Liver (tissue), 9 donors: Measurements from ENCODE around the gene ZNF318. TPM values are rescaled to one million over a fixed set of nuclear protein-coding genes. Genes with fewer than 3 reads are reported as not detected.

Experiments used
- DNase-seq: peaks from one replicate; pipeline ENCODE4 v3.0.0-alpha.2; 2017; ENCODE audit warnings: low spot score
- H3K27ac ChIP-seq, 2 donors: one replicate each; pipeline ENCODE4 v1.7.0; 2013; ENCODE audit warnings: inconsistent platforms in 2 of 2, low read length in 2 of 2, control low read depth in 1 of 2, low read depth in 1 of 2, mild to moderate bottlenecking in 1 of 2
- H3K27me3 ChIP-seq, 4 donors: one replicate each; pipeline versions ENCODE4 v1.6.1 to v1.7.0; 2013; ENCODE audit warnings: low read length in 3 of 4, inconsistent platforms in 1 of 4, mild to moderate bottlenecking in 1 of 4, moderate library complexity in 1 of 4; ENCODE audit not compliant: control insufficient read depth in 4 of 4, insufficient read depth in 4 of 4
- H3K36me3 ChIP-seq, 4 donors: one replicate each; pipeline versions ENCODE4 v1.6.1 to v1.7.0; 2013; ENCODE audit warnings: low read length in 3 of 4, mild to moderate bottlenecking in 3 of 4, low read depth in 1 of 4, moderate library complexity in 1 of 4; ENCODE audit not compliant: control insufficient read depth in 4 of 4, insufficient read depth in 3 of 4
- H3K4me1 ChIP-seq, 4 donors: one replicate each; pipeline versions ENCODE4 v1.6.1 to v1.7.0; 2013; ENCODE audit warnings: low read length in 3 of 4, mild to moderate bottlenecking in 3 of 4, moderate library complexity in 1 of 4; ENCODE audit not compliant: control insufficient read depth in 4 of 4, insufficient read depth in 4 of 4
- H3K4me3 ChIP-seq, 3 donors: one replicate each; pipeline versions ENCODE4 v1.6.1 to v1.7.0; 2013; ENCODE audit warnings: low read length in 3 of 3, control low read depth in 1 of 3, low read depth in 1 of 3, mild to moderate bottlenecking in 1 of 3
- H3K9ac ChIP-seq, 2 donors: one replicate each; pipeline ENCODE4 v1.7.0; 2013; ENCODE audit warnings: low read length in 2 of 2, mild to moderate bottlenecking in 2 of 2, moderate library complexity in 2 of 2, control low read depth in 1 of 2, low read depth in 1 of 2
- H3K9me3 ChIP-seq, 4 donors: one replicate each; pipeline versions ENCODE4 v1.6.1 to v1.7.0; 2013; ENCODE audit warnings: low read length in 3 of 4; ENCODE audit not compliant: control insufficient read depth in 4 of 4
- EGR1 ChIP-seq, 2 donors: IDR thresholded peaks; 2 replicates each; pipeline ENCODE4 v1.6.1; 2016 to 2018; ENCODE audit warnings: antibody characterized with exemption in 2 of 2, low read depth in 2 of 2
- FOXA1 ChIP-seq: IDR thresholded peaks from 2 replicates; pipeline ENCODE4 v1.6.1; 2016; ENCODE audit warnings: antibody characterized with exemption
- GABPA ChIP-seq, 2 donors: IDR thresholded peaks in 1 of 2; conservative IDR thresholded peaks in 1 of 2; 2 replicates each; pipeline ENCODE4 v1.6.1; 2016; ENCODE audit warnings: antibody characterized with exemption in 2 of 2, mild to moderate bottlenecking in 1 of 2, moderate library complexity in 1 of 2
- HNF4A ChIP-seq, 2 donors: conservative IDR thresholded peaks; 2 replicates each; pipeline ENCODE4 v1.6.1; 2016; ENCODE audit warnings: antibody characterized with exemption in 2 of 2, mild to moderate bottlenecking in 2 of 2
- HNF4G ChIP-seq: IDR thresholded peaks from 2 replicates; pipeline ENCODE4 v1.6.1; 2016; ENCODE audit warnings: antibody characterized with exemption
- JUND ChIP-seq, 2 donors: IDR thresholded peaks; 2 replicates each; pipeline ENCODE4 v1.6.1; 2016; ENCODE audit warnings: antibody characterized with exemption in 2 of 2
- NR2F2 ChIP-seq: IDR thresholded peaks from 2 replicates; pipeline ENCODE4 v1.6.1; 2016; ENCODE audit warnings: antibody characterized with exemption
- RAD21 ChIP-seq, 2 donors: IDR thresholded peaks; 2 replicates each; pipeline ENCODE4 v1.6.1; 2016; ENCODE audit warnings: antibody characterized with exemption in 2 of 2, mild to moderate bottlenecking in 2 of 2
- RXRA ChIP-seq, 2 donors: IDR thresholded peaks; 2 replicates each; pipeline ENCODE4 v1.6.1; 2017 to 2018; ENCODE audit warnings: antibody characterized with exemption in 2 of 2, mild to moderate bottlenecking in 1 of 2
- SP1 ChIP-seq: IDR thresholded peaks from 2 replicates; pipeline ENCODE4 v1.6.1; 2018; ENCODE audit warnings: antibody characterized with exemption, mild to moderate bottlenecking
- TAF1 ChIP-seq: conservative IDR thresholded peaks from 2 replicates; pipeline ENCODE4 v1.6.1; 2016; ENCODE audit warnings: antibody characterized with exemption, mild to moderate bottlenecking
- YY1 ChIP-seq: IDR thresholded peaks from 2 replicates; pipeline ENCODE4 v1.6.1; 2016; ENCODE audit warnings: antibody characterized with exemption, mild to moderate bottlenecking
- WGBS: extraction: QIAGEN DNeasy Blood & Tissue Kit; methylation state at CpG from one replicate; pipeline ENCODE4 v1.1.7; 2013; 5-methylcytosine and 5-hydroxymethylcytosine counted together
- polyA plus RNA-seq, 2 donors: library from polyadenylated mRNA; stranded (reverse) in 1 of 2; unstranded in 1 of 2; fragments of 200-250 nt in 1 of 2; fragments of >200 nt in 1 of 2; fragmentation: Nextera tagmentation in 1 of 2; extraction: Ambion mirVana in 1 of 2; gene quantifications; one replicate each; pipeline versions ENCODE4 v1.2.1 to v1.2.3, GENCODE V29; 2013 to 2015
- total RNA-seq, 2 donors: library from RNA; depleted of rRNA; stranded (reverse); fragments of >200 nt; gene quantifications; one replicate each; pipeline ENCODE4 v1.2.3, GENCODE V29; 2014
- TF ChIP-seq, protein P1 (sequence below): IDR thresholded peaks from 2 replicates; pipeline ENCODE4 v1.6.1; 2016; ENCODE audit warnings: antibody characterized with exemption
- TF ChIP-seq, protein P2 (sequence below): IDR thresholded peaks from 2 replicates; pipeline ENCODE4 v1.6.1; 2016; ENCODE audit warnings: antibody characterized with exemption
- TF ChIP-seq, protein P3 (sequence below): fragments of 150-350 bp; IDR thresholded peaks from 2 replicates; pipeline ENCODE4 v1.5.1; 2017; ENCODE audit warnings: improper control_type of control experiment, low read depth, low read length; ENCODE audit not compliant: missing input control
- TF ChIP-seq, protein P4 (sequence below): IDR thresholded peaks from 2 replicates; pipeline ENCODE4 v1.6.1; 2016; ENCODE audit warnings: antibody characterized with exemption, mild to moderate bottlenecking
- donor health status: healthy.
- donor health status: healthy.
- donor health status: healthy.
- donor health status: healthy.
- donor health status: healthy.

The ZNF318 gene
- total and polyA plus RNA-seq, 4 donors = 3.6 to 9.1 (median 4.2) TPM

DNA sequence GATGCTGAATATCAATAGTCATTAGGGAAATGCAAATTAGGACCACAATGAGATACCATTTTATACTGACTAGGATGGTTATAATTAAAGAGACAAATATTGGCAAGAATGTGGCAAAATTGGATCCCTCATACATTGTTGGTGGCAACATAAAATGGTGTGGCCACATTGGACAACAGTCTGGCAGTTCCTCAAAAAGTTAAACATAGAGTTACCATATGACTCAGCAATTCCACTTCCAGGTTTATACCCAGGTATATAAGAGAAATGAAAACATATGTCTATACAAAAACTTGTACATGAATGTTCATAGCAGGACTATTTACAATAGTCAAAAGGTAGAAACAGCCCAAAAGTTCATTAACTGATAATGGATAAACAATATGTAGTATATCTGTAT is 58.8 kb downstream of the ZNF318 start:
- H3K36me3 ChIP-seq = no peaks in the 10 kb centered on the region
- no peak for DNase-seq
- peaks cover 4 to 20% (median 11%) of the 10 kb centered on the region in 4 donors for H3K4me1 ChIP-seq
- H3K4me3 ChIP-seq = no peak overlapping the region
- TF ChIP-seq JUND (IDR thresholded peaks at IDR 0.05) (no peak), EGR1 (IDR thresholded peaks at IDR 0.05; ENCODE audit: low read depth in 2 of 2) (no peak), RXRA (IDR thresholded peaks at IDR 0.05) (no peak), RAD21 (IDR thresholded peaks at IDR 0.05) (no peak), HNF4A (conservative IDR thresholded peaks at IDR 0.05) (no peak), FOXA1 (no peak), TAF1 (no peak), HNF4G (no peak), SP1 (no peak)
- TF ChIP-seq, protein P1, sequence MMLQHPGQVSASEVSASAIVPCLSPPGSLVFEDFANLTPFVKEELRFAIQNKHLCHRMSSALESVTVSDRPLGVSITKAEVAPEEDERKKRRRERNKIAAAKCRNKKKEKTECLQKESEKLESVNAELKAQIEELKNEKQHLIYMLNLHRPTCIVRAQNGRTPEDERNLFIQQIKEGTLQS = no peak
- TF ChIP-seq, protein P2, sequence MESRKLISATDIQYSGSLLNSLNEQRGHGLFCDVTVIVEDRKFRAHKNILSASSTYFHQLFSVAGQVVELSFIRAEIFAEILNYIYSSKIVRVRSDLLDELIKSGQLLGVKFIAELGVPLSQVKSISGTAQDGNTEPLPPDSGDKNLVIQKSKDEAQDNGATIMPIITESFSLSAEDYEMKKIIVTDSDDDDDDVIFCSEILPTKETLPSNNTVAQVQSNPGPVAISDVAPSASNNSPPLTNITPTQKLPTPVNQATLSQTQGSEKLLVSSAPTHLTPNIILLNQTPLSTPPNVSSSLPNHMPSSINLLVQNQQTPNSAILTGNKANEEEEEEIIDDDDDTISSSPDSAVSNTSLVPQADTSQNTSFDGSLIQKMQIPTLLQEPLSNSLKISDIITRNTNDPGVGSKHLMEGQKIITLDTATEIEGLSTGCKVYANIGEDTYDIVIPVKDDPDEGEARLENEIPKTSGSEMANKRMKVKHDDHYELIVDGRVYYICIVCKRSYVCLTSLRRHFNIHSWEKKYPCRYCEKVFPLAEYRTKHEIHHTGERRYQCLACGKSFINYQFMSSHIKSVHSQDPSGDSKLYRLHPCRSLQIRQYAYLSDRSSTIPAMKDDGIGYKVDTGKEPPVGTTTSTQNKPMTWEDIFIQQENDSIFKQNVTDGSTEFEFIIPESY = no peak
- H3K9ac ChIP-seq = no peak overlapping the region
- no peaks in the 10 kb centered on the region for H3K9me3 ChIP-seq
- no peaks in the 10 kb centered on the region for H3K27me3 ChIP-seq
- no peak overlapping the region for H3K27ac ChIP-seq

DNA sequence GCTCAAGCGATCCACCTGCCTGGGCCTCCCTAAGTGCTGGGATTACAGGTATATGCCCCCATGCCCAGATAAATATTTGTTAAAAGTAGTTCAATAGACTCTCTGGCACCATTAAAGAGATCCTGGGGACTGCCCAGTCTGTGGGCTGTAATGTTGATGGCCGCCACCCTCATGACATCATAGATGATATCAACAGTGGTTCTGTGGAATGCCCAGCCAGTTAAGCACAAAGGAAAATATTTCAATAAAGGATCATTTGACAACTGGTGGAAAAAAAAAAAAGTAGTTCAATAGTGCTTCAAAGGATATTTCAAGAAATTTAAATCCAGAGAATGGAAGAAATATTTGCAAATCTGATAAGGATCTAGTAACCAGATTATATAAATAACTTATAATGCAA is 59.3 kb downstream of the ZNF318 start:
- no peak overlapping the region for H3K4me3 ChIP-seq
- peaks cover 4 to 20% (median 11%) of the 10 kb centered on the region in 4 donors for H3K4me1 ChIP-seq
- DNase-seq = no peak
- TF ChIP-seq, protein P1 = no peak
- no peak for TF ChIP-seq TAF1
- no peak for TF ChIP-seq NR2F2
- TF ChIP-seq, protein P2 = no peak
- TF ChIP-seq, protein P3, sequence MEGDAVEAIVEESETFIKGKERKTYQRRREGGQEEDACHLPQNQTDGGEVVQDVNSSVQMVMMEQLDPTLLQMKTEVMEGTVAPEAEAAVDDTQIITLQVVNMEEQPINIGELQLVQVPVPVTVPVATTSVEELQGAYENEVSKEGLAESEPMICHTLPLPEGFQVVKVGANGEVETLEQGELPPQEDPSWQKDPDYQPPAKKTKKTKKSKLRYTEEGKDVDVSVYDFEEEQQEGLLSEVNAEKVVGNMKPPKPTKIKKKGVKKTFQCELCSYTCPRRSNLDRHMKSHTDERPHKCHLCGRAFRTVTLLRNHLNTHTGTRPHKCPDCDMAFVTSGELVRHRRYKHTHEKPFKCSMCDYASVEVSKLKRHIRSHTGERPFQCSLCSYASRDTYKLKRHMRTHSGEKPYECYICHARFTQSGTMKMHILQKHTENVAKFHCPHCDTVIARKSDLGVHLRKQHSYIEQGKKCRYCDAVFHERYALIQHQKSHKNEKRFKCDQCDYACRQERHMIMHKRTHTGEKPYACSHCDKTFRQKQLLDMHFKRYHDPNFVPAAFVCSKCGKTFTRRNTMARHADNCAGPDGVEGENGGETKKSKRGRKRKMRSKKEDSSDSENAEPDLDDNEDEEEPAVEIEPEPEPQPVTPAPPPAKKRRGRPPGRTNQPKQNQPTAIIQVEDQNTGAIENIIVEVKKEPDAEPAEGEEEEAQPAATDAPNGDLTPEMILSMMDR = no peak
- TF ChIP-seq FOXA1 = no peak
- no peak for TF ChIP-seq JUND (IDR thresholded peaks at IDR 0.05)
- TF ChIP-seq, protein P4, sequence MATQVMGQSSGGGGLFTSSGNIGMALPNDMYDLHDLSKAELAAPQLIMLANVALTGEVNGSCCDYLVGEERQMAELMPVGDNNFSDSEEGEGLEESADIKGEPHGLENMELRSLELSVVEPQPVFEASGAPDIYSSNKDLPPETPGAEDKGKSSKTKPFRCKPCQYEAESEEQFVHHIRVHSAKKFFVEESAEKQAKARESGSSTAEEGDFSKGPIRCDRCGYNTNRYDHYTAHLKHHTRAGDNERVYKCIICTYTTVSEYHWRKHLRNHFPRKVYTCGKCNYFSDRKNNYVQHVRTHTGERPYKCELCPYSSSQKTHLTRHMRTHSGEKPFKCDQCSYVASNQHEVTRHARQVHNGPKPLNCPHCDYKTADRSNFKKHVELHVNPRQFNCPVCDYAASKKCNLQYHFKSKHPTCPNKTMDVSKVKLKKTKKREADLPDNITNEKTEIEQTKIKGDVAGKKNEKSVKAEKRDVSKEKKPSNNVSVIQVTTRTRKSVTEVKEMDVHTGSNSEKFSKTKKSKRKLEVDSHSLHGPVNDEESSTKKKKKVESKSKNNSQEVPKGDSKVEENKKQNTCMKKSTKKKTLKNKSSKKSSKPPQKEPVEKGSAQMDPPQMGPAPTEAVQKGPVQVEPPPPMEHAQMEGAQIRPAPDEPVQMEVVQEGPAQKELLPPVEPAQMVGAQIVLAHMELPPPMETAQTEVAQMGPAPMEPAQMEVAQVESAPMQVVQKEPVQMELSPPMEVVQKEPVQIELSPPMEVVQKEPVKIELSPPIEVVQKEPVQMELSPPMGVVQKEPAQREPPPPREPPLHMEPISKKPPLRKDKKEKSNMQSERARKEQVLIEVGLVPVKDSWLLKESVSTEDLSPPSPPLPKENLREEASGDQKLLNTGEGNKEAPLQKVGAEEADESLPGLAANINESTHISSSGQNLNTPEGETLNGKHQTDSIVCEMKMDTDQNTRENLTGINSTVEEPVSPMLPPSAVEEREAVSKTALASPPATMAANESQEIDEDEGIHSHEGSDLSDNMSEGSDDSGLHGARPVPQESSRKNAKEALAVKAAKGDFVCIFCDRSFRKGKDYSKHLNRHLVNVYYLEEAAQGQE = no peak
- TF ChIP-seq RXRA (IDR thresholded peaks at IDR 0.05) = no peak
- TF ChIP-seq YY1 = no peak
- TF ChIP-seq GABPA (IDR thresholded peaks at IDR 0.05 in 1 of 2, conservative IDR thresholded peaks at IDR 0.05 in 1 of 2) = no peak
- no peak for TF ChIP-seq RAD21 (IDR thresholded peaks at IDR 0.05)
- TF ChIP-seq EGR1 (IDR thresholded peaks at IDR 0.05; ENCODE audit: low read depth in 2 of 2) = no peak
- no peak for TF ChIP-seq SP1
- WGBS = 42% methylated on average over 2 of the region's 2 CpGs
- no peaks in the 10 kb centered on the region for H3K27me3 ChIP-seq
- no peaks in the 10 kb centered on the region for H3K9me3 ChIP-seq
- H3K27ac ChIP-seq = no peak overlapping the region
- H3K9ac ChIP-seq = no peak overlapping the region
- no peaks in the 10 kb centered on the region for H3K36me3 ChIP-seq
